Smooth muscle cell (in vitro differentiated cells): ENCODE measurements around the gene IRF2BP2. TPM values are rescaled to one million over a fixed set of nuclear protein-coding genes. Genes with fewer than 3 reads are reported as not detected.
A peak's percentile ranks its signal among the peaks of the same experiment; 100 is the strongest.

Experiments used
- DNase-seq: peaks from one replicate; lab custom pipeline; 2025; ENCODE audit not compliant: unreplicated experiment; lab: John Stamatoyannopoulos, UW
- H2AFZ ChIP-seq: fragments of 200-600 bp; sonication (generic); 2 replicates; pipeline ENCODE4 v1.6.0; 2016; ENCODE audit warnings: antibody characterized with exemption, low read depth, mild to moderate bottlenecking
- H3F3A ChIP-seq: fragments of 200-600 bp; sonication (generic); 2 replicates; pipeline ENCODE4 v1.6.0; 2017; ENCODE audit warnings: antibody characterized with exemption, low read depth
- H3K27ac ChIP-seq: fragments of 200-600 bp; sonication (generic); 2 replicates; pipeline ENCODE4 v1.5.1; 2016; ENCODE audit warnings: low read depth, mild to moderate bottlenecking
- H3K27me3 ChIP-seq: fragments of 200-600 bp; sonication (generic); 2 replicates; pipeline ENCODE4 v1.6.1; 2016; ENCODE audit warnings: low read depth, mild to moderate bottlenecking
- H3K36me3 ChIP-seq: fragments of 200-600 bp; sonication (generic); 2 replicates; pipeline ENCODE4 v1.5.1; 2016; ENCODE audit warnings: low read depth
- H3K4me1 ChIP-seq: fragments of 200-600 bp; sonication (generic); 2 replicates; pipeline ENCODE4 v1.5.1; 2016; ENCODE audit warnings: low read depth
- H3K4me2 ChIP-seq: fragments of 200-600 bp; sonication (generic); 2 replicates; pipeline ENCODE4 v1.6.0; 2016; ENCODE audit warnings: mild to moderate bottlenecking
- H3K4me3 ChIP-seq: fragments of 200-600 bp; sonication (generic); 2 replicates; pipeline ENCODE4 v1.5.1; 2016; ENCODE audit warnings: mild to moderate bottlenecking
- H3K79me2 ChIP-seq: fragments of 200-600 bp; sonication (generic); 2 replicates; pipeline ENCODE4 v1.6.0; 2016; ENCODE audit warnings: low read depth, mild to moderate bottlenecking
- H3K9ac ChIP-seq: fragments of 200-600 bp; sonication (generic); 2 replicates; pipeline ENCODE4 v1.6.0; 2016; ENCODE audit warnings: low read depth
- H3K9me3 ChIP-seq: fragments of 200-600 bp; sonication (generic); replicated peaks from 2 replicates; pipeline ENCODE4 v1.5.1; 2016; ENCODE audit warnings: low read depth
- H4K20me1 ChIP-seq: fragments of 200-600 bp; sonication (generic); 2 replicates; pipeline ENCODE4 v1.6.0; 2016; ENCODE audit warnings: low read depth
- CTCF ChIP-seq: fragments of 200-600 bp; sonication (generic); IDR thresholded peaks from 2 replicates; pipeline ENCODE4 v1.5.1; 2017; ENCODE audit warnings: borderline replicate concordance, mild to moderate bottlenecking, antibody characterized with exemption; ENCODE audit not compliant: insufficient read depth, poor library complexity, severe bottlenecking
- WGBS: methylation state at CpG from one replicate; pipeline ENCODE4 v1.1.7; 2016; ENCODE audit warnings: low lambda C conversion rate; 5-methylcytosine and 5-hydroxymethylcytosine counted together
- polyA plus RNA-seq: library from polyadenylated mRNA; unstranded; fragments of >200 nt; fragmentation: Nextera tagmentation; extraction: Ambion mirVana; gene quantifications from 2 replicates; pipeline ENCODE4 v1.2.1, GENCODE V29; 2016
- total RNA-seq: library from RNA; depleted of rRNA; stranded (reverse); fragments of >200 nt; gene quantifications from 2 replicates; pipeline ENCODE4 v1.2.3, GENCODE V29; 2014

The IRF2BP2 gene
- total and polyA plus RNA-seq, 2 experiments from 2014 or later = 40.3 to 89.5 TPM

GRCh38 chr1:234589854-234590620 is 19.9 kb downstream of the IRF2BP2 start:
- no peak for TF ChIP-seq CTCF
- no peak overlapping the region for H2AFZ ChIP-seq
- H3K4me2 ChIP-seq = no peak overlapping the region
- no peaks in the 10 kb centered on the region for H3K9me3 ChIP-seq
- no peaks in the 10 kb centered on the region for H3K4me1 ChIP-seq
- H3K9ac ChIP-seq = no peak overlapping the region
- H3K4me3 ChIP-seq = no peak overlapping the region
- no peaks in the 10 kb centered on the region for H3K36me3 ChIP-seq
- H3F3A ChIP-seq = peaks cover 10% of the 10 kb centered on the region
- no peak for DNase-seq
- H3K27ac ChIP-seq = peak overlapping the region; percentile 24
- no peaks in the 10 kb centered on the region for H4K20me1 ChIP-seq
- H3K27me3 ChIP-seq = no peaks in the 10 kb centered on the region
- 86% methylated on average over 7 of the region's 7 CpGs for WGBS
- no peaks in the 10 kb centered on the region for H3K79me2 ChIP-seq

GRCh38 chr1:234589064-234589800 is 20.7 kb downstream of the IRF2BP2 start:
- Histone ChIP-seq H4K20me1 (no peaks in the 10 kb centered on the region), H3K27ac (peak overlapping the region; percentile 24), H3K4me2 (no peak overlapping the region), H3K9ac (no peak overlapping the region), H3K79me2 (no peaks in the 10 kb centered on the region), H2AFZ (no peak overlapping the region), H3F3A (peaks cover 14% of the 10 kb centered on the region), H3K9me3 (no peaks in the 10 kb centered on the region), H3K27me3 (no peaks in the 10 kb centered on the region), H3K36me3 (no peaks in the 10 kb centered on the region), H3K4me3 (no peak overlapping the region), H3K4me1 (no peaks in the 10 kb centered on the region)
- WGBS = 75% methylated on average over 16 of the region's 16 CpGs
- no peak for DNase-seq
- TF ChIP-seq CTCF = no peak

GRCh38 chr1:234588386-234588785 is 21.6 kb downstream of the IRF2BP2 start:
- Histone ChIP-seq H3K27ac (no peak overlapping the region), H4K20me1 (no peaks in the 10 kb centered on the region), H3K9ac (no peak overlapping the region), H2AFZ (no peak overlapping the region), H3K36me3 (no peaks in the 10 kb centered on the region), H3K79me2 (no peaks in the 10 kb centered on the region), H3K27me3 (no peaks in the 10 kb centered on the region), H3K4me3 (no peak overlapping the region), H3K4me1 (no peaks in the 10 kb centered on the region), H3K9me3 (no peaks in the 10 kb centered on the region), H3F3A (peaks cover 14% of the 10 kb centered on the region), H3K4me2 (no peak overlapping the region)
- no peak for DNase-seq
- WGBS = 20% methylated on average over 4 of the region's 4 CpGs
- no peak for TF ChIP-seq CTCF
